HG02973 (cell line): Measurements from ENCODE around the gene TRIM71.
"Not testable (repeated sequence)": the region's sequence is repeated elsewhere in the genome, so short reads cannot be mapped to it uniquely, and the experiment has no call there.

Experiments used
- ATAC-seq: cut with Tn5 transposase; IDR thresholded peaks from one replicate; pipeline ENCODE4 v1.9.1; 2021; ENCODE audit warnings: moderate library complexity; ENCODE audit not compliant: unreplicated experiment

Gene TRIM71

DNA sequence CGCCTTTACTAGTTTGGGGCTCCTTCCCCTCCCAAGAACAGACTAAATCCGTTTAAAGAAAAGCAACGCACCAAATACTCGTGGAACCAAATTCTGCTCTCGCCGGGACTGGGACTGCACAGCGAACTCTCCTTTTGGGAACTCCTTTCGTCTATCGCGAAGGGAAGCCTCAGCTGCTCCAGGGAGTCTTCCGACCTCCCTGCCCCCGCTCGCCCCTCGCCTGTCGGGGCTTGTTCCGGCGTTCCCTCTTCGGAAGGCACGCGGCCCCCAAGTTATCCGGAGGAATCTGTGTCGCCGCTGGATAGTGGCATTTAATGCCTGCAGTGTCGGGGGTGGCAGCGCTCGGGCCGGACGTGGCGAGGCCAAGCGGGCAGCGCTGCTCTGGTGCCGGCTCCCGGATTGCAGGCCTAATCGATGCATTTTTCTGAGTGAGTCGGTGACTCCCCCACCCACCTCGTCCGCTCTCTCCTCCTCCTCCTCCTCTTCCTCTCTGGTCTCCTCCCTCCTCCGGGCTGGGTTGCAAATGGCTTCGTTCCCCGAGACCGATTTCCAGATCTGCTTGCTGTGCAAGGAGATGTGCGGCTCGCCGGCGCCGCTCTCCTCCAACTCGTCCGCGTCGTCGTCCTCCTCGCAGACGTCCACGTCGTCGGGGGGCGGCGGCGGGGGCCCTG lies at the start of gene TRIM71:
Gene TRIM71 (plus strand): TSS at position 440 of the 671 bp plus-strand sequence. CDS start 84 bp downstream, at position 524.
- no peak for ATAC-seq

GRCh38 chr3:32778389-32778788 lies 39.4 kb upstream of the TRIM71 start:
- ATAC-seq = no peak

DNA sequence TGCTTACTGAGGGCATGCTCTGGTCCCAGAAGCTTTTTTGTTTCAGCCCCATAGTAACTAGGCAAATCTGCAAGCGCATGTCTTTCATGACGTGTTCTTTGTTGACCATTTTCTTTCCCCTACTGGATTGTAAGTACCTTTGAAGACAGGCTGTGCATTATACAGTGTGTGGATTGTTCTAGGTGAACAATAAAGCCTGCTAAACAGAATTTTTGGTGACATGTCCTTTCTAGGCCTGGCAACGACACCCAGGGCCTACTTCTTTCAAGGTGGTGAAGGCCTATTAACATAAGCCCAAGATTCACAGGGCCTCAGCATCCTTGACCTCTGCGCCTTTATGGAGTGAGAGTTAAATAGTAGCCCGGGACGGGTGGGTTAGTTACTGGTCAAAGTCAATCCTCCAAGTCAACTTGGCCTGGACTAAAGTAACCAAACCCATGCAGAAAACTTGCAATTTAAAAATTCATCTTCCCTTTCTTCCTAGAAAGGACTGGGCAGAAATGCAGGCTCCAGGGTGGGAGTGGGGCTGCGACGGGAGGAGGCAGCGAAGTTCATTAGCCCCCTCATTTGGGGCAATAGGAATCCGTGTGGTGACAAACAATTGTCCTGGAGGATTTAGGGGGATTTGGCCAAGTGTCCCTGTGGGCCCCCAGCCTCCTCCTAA lies 37.6 kb upstream of the TRIM71 start:
- no peak for ATAC-seq

DNA sequence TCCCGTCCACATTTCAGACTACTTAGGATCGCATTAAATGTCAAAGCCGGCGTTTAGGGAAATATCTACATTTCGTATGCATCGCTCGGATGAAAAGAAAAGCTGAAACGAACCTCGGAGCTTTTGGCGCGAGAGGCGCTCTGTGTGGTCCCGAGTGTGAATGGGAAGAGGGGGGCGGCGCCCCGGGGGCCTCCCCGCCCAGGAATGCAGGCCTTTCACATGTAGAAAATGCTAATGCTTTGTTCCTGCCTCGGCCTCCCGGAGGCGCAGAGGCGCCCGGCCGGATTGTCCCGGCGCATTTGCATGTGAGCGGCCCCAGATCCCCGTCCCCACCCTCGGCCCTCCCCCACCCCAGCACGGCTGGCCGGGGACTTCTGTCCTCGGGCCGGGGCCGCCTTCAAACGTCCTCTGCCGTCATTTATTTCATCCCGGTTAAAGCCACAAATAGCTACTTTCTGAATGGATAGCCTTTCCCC lies 37.0 kb upstream of the TRIM71 start:
- peak; percentile 33 for ATAC-seq

- peak; percentile 93 for ATAC-seq
These were observed 36.4 kb upstream of the TRIM71 start for GRCh38 chr3:32781211-32781968.

GRCh38 chr3:32781969-32782270 lies 35.9 kb upstream of the TRIM71 start:
- ATAC-seq = not testable (repeated sequence)

- no peak for ATAC-seq
These were observed 35.4 kb upstream of the TRIM71 start for GRCh38 chr3:32782407-32782806.

GRCh38 chr3:32791833-32792232 lies 26.0 kb upstream of the TRIM71 start:
- ATAC-seq = no peak

DNA sequence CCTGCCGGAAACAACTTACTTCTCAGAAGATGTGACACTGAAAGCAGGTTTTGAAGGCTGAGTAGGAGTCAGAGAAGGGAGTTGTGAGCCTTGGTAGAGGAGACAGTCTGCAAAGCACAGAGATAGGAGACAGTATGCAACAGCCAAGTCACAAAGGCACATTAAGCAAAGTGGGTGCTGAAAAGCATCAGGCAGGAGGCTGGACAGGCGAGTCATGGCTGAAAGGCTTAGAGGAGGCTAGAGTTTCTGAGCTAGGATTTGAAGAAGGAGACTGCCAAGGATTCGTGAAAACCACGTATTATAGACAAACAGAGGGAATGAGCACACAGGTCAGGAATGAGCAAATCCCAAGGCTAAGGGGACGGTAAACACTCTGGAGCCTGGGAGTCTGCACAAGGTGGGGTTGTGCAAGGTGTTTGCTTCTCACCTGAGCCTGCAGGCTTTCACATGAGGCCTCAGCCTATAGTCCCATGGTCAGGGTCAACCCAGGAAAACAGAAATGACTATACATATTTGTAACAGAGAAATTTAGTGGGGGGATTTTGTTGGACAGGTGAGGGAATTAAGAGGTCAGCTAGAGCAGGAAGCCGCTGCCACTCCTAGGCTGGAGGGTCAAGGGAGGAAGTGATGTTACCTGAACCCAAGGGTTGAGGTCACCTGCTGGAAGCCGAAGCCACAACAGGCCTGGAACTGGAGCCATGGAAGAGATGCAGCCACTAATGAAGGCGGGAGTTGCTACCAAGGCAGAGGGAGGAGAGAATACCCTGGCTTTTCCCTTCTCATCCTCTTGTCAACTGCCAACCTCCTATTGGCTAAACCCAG lies 23.1 kb upstream of the TRIM71 start:
- ATAC-seq = no peak

DNA sequence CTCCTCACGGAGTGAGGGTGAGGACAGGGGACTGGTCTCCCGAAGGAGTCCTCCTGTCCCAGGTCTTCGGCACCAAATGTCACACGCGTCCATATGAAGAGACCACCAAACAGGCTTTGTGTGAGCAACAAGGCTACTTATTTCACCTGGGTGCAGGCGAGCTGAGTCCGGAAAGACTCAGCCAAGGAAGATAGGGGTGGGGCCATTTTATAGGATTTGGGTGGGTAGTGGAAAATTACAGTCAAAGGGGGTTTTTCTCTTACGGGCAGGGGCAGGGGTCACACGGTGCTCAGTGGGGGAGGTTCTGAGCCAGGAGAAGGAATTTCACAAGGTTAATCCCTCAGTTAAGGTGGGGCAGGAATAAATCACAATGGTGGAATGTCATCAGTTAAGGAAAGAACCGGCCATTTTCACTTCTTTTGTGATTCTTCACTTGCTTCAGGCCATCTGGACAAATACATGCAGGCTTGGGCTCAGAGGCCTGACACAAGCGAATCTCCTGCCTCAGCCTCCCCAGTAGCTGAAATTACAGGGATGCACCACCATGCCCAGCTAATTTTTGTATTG lies 21.3 kb upstream of the TRIM71 start:
- not testable (repeated sequence) for ATAC-seq

DNA sequence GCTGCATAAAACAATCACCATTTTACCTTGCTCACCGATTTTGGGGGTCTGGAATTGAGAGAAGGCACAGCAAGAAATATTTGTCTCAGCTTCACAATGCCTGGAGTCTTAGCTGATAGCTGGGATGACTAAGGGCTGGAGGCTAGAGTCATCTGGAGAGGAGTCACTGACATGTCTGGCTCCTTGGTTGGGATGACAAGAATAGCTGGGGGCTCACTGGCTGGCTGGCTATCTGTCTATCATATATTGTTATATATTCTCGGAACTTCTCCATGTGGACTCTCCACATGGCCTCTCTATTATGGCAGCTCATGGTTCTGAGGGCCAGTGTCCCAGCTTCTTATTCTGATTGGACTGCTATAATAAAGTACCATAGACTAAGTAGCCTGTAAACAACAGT lies 20.0 kb upstream of the TRIM71 start:
- no peak for ATAC-seq

GRCh38 chr3:32801440-32801839 lies 16.4 kb upstream of the TRIM71 start:
- not testable (repeated sequence) for ATAC-seq

- no peak for ATAC-seq
These were observed 4.6 kb upstream of the TRIM71 start for GRCh38 chr3:32813180-32813579.

DNA sequence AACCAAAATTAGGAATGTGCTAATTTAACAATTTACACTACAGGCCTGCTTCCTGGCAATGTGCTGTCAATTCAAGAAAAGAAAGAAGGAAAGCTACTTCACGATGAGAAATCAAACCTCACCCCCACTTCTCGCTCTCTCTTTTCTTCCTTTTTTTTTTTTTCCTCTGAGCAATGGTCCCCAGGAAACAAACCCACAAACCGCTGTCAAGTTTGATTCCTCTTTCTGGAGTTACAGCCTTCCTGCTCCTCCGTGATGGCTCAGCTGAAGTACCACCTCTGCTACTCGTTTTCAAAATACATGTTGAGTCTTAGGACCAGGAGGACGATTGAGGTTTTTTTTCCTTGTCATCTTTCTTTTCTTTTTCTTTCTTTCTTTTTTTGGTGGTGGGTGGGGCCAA lies 3.4 kb upstream of the TRIM71 start:
- ATAC-seq = no peak

DNA sequence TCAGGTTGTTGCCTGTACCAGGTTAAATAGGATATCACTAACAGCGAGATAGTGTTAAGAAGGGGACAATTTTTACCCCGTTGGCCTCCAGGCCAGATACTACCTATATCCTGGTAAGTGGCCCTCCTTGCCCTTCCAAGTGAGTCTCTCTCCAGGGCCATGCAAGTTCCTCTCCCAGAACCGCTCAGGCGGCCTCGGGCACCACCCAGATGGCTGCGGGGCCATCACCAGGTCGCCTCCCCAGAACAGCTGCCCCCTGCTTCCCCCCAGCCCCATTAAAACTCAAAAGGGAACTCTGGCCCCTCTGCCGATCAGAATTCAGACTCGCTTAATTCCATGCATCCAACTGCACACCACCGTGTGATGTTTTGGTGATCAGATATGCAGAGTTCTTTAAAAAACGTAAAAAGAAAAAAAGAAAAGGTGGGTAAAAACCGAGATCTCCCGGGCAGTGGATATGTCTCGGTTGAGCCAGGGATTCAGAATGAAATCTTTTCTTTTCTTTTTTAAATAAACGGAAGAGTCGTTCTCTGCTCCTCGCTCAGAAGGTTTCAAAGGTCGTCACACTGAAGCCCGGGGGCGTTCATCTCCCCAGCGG lies 1.9 kb upstream of the TRIM71 start:
- ATAC-seq = no peak

- ATAC-seq = no peak
These were observed 1.1 kb upstream of the TRIM71 start for GRCh38 chr3:32816439-32817256.

DNA sequence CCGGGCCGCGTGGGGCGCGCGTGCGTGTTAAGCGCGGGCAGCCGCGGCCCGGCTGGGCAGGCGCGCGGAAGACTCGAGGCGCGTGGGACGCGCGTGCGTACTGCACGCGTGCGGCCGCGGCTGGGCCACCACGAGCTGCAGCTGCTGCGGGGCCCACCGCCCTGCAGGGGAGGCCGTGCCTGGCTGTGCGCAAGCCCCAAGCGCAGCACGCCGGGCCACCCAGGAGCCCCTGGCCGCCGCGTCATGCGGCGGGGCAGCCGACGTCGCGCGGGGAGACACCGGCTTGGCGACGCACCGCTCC lies 590 bp upstream of the TRIM71 start:
- ATAC-seq = no peak

DNA sequence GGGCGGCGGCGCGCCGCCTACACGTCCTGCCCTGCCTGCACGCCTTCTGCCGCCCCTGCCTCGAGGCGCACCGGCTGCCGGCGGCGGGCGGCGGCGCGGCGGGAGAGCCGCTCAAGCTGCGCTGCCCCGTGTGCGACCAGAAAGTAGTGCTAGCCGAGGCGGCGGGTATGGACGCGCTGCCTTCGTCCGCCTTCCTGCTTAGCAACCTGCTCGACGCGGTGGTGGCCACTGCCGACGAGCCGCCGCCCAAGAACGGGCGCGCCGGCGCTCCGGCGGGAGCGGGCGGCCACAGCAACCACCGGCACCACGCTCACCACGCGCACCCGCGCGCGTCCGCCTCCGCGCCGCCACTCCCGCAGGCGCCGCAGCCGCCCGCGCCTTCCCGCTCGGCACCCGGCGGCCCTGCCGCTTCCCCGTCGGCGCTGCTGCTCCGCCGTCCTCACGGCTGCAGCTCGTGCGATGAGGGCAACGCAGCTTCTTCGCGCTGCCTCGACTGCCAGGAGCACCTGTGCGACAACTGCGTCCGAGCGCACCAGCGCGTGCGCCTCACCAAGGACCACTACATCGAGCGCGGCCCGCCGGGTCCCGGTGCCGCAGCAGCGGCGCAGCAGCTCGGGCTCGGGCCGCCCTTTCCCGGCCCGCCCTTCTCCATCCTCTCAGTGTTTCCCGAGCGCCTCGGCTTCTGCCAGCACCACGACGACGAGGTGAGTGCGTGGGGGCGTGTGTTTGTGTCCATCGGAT lies 602 bp downstream of the TRIM71 start:
- no peak for ATAC-seq

DNA sequence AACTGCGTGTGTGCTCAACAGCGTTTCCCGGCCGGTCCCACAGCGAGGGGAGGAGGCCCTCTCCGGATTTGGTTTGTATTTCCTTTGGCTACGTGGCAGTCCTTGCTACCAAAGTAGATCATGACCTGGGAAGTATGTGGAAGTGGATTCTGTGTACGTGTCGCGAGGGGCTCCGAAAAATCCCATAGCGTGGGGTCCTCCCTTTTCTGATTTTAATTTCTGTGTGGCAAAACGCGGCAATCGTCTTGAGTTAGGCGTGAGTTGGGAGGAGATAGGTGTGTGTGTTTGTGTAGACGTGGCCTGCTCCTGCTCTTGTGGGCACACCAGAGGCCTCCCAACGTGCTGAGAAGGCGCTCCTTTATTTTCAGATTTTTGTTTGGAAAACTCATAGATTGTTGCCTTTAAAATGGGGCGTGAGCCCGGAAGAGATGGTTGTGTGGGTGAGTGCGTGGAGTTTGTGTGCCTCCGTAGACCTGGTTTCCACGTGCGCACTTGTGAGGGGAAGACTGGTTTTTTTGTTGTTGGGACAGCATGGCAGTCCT lies 1.2 kb downstream of the TRIM71 start:
- ATAC-seq = no peak
